Fibroblast of skin of scalp (primary cell): Measurements from ENCODE around the gene ATL2.

Experiments used
- DNase-seq: peaks from one replicate; pipeline ENCODE4 v3.0.0-alpha.2; 2013

The ATL2 gene

DNA sequence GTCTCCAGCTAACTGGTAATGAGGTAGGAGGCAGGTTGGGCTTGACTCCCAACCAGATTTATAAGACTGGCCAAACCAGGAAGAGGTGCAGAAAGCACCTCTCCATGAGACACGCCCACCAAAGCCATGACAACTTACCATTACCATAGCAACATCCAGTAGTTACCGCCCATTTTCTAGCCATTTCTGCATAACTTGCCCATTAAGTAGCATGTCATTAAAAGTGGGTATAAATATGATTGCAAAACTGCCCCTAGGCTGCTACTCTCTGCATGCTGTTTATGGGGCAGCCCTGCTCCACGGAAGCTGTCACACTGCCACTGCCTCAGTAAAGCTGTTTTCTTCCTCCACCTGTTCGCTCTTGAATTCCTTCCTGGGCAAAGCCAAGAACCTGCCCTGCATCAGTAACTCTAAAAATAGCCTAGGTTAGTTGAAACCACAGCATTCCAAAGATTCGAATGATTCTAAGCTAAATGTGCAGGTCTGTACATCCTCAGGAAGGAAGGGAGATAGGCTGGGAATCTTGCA, 131.9 kb downstream of the ATL2 start:
- no peak for DNase-seq

DNA sequence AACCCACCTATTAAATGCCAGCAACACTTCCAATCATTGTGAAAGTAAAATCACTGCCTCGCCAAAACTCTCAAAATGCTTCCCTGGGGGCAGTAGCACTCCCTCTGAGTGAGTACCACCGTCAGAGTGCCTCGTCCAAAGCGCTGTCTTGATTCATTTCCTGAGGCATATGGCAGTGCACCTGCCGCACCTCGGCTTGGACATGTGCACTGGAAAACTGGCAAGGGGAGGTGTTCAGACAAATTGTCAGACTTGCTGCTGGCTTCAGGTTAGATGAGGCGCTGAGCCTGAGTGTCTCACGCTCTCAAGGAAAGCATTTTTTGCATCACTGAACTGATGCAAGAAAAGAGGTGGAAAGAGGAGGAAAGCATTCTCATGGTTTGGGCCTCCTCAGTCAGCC, 132.8 kb downstream of the ATL2 start:
- DNase-seq: no peak
